Right lobe of liver (tissue), 6 donors: Measurements from ENCODE around the gene SLC25A13. TPM values are rescaled to one million over a fixed set of nuclear protein-coding genes. Genes with fewer than 3 reads are reported as not detected.
A peak's percentile ranks its signal among the peaks of the same experiment; 100 is the strongest.

ENCODE experiments used
- ATAC-seq, 4 donors: fragments of 200-7000 bp; cut with Tn5 transposase; one replicate each; pipeline ENCODE4 v1.9.1; 2020; ENCODE audit warnings: mild to moderate bottlenecking in 4 of 4, moderate library complexity in 4 of 4
- DNase-seq, 3 donors: peaks; one replicate each; pipeline ENCODE4 v3.0.0-alpha.2; 2020
- H3K27ac ChIP-seq, 3 donors: fragments of 200-600 bp; one replicate each; pipeline ENCODE4 v1.8.0; 2022
- H3K27me3 ChIP-seq, 2 donors: fragments of 200-600 bp; one replicate each; pipeline ENCODE4 v1.8.0; 2022
- H3K36me3 ChIP-seq, 4 donors: fragments of 200-600 bp; sonication (generic) in 1 of 4; one replicate each; pipeline versions ENCODE4 v1.5.1 to v1.8.0; 2017 to 2022; ENCODE audit warnings: control low read depth in 1 of 4
- H3K4me1 ChIP-seq, 4 donors: fragments of 200-600 bp; sonication (generic) in 1 of 4; one replicate each; pipeline versions ENCODE4 v1.5.1 to v1.8.0; 2017 to 2022; ENCODE audit warnings: control low read depth in 1 of 4
- H3K4me3 ChIP-seq, 3 donors: fragments of 200-600 bp; one replicate each; pipeline ENCODE4 v1.8.0; 2022
- H3K9me3 ChIP-seq, 4 donors: fragments of 200-600 bp; sonication (generic) in 1 of 4; one replicate each; pipeline versions ENCODE4 v1.5.1 to v1.8.0; 2017 to 2022; ENCODE audit warnings: control low read depth in 1 of 4
- CTCF ChIP-seq, 4 donors: fragments of 200-600 bp in 3 of 4; fragments of 450-650 bp in 1 of 4; IDR thresholded peaks; one replicate each; pipeline versions ENCODE4 v1.5.1 to v1.8.0; 2016 to 2022; ENCODE audit warnings: antibody characterized with exemption in 4 of 4, mild to moderate bottlenecking in 2 of 4
- POLR2A ChIP-seq: fragments of 450-650 bp; IDR thresholded peaks from one replicate; pipeline ENCODE4 v1.6.1; 2017; ENCODE audit warnings: antibody characterized with exemption, mild to moderate bottlenecking
- WGBS: methylation state at CpG from one replicate; pipeline ENCODE4 v1.1.6; 2018; ENCODE audit warnings: low coverage, low lambda C conversion rate; ENCODE audit not compliant: insufficient coverage; ENCODE audit errors: missing lambda C conversion rate; 5-methylcytosine and 5-hydroxymethylcytosine counted together
- intact Hi-C, 2 donors: fragments of 100-400 bp; cut with DNase I; formaldehyde crosslinking; loops; one replicate each; pipeline versions ENCODE4 v1.11.2 to v1.14.1; 2022
- total RNA-seq, 6 experiments: library from RNA; depleted of rRNA in 2 of 6; stranded (reverse); fragments of >200 nt in 2 of 6; fragmentation: NEBNext Ultra II Directional in 3 of 6; extraction: Animal tissue kit (Norgen Biotek cat#: 25700) in 3 of 6; gene quantifications; one replicate each; pipeline versions ENCODE4 v1.1.0 to v1.2.4, GENCODE V29; 2016 to 2023
- donor health status: DM: no; HTN: yes; CAD: no.
- donor health status: DM: no; HTN: no; CAD: no.
- donor health status: DM: no; HTN: no; CAD: no.
- donor health status: DM: no; HTN: yes; CAD: no.
- donor health status: DM: no; HTN: yes; CAD: no.

The SLC25A13 gene
- total RNA-seq, 6 experiments from 2014 or later: 54.5 to 110 (median 83.0) TPM

GRCh38 chr7:96320442-96320841, 1.5 kb downstream of the SLC25A13 start:
- no peaks in the 10 kb centered on the region for H3K27me3 ChIP-seq
- peaks cover 0 to 52% (median 17%) of the 10 kb centered on the region in 4 donors for H3K4me1 ChIP-seq
- no peak for DNase-seq
- H3K4me3 ChIP-seq: peak overlapping the region; percentile 89 to 98 (median 96)
- no peaks in the 10 kb centered on the region for H3K36me3 ChIP-seq
- TF ChIP-seq POLR2A (no peak), CTCF (IDR thresholded peaks at IDR 0.05) (no peak)
- no peaks in the 10 kb centered on the region for H3K9me3 ChIP-seq
- WGBS: 18% methylated on average over 2 of the region's 2 CpGs
- no peak for ATAC-seq
- peak overlapping the region; percentile 97 to 99 (median 98) for H3K27ac ChIP-seq
- intact Hi-C loops: no loop called here

GRCh38 chr7:96319439-96319838, 2.5 kb downstream of the SLC25A13 start:
- H3K27me3 ChIP-seq: no peaks in the 10 kb centered on the region
- intact Hi-C loops: no loop called here
- no peaks in the 10 kb centered on the region for H3K36me3 ChIP-seq
- DNase-seq (no peak), ATAC-seq (no peak)
- peak overlapping the region in 1 of 3 donors; percentile 13 for H3K4me3 ChIP-seq
- H3K9me3 ChIP-seq: no peaks in the 10 kb centered on the region
- peak overlapping the region in 1 of 3 donors; percentile 99 for H3K27ac ChIP-seq
- TF ChIP-seq POLR2A (no peak), CTCF (IDR thresholded peaks at IDR 0.05) (no peak)
- H3K4me1 ChIP-seq: peaks cover 0 to 60% (median 17%) of the 10 kb centered on the region in 4 donors

- peaks cover 0 to 70% (median 17%) of the 10 kb centered on the region in 4 donors for H3K4me1 ChIP-seq
- H3K27ac ChIP-seq: no peak overlapping the region
- no peaks in the 10 kb centered on the region for H3K9me3 ChIP-seq
- H3K27me3 ChIP-seq: no peaks in the 10 kb centered on the region
- H3K36me3 ChIP-seq: no peaks in the 10 kb centered on the region
- intact Hi-C loops: no loop called here
- no peak overlapping the region for H3K4me3 ChIP-seq
- DNase-seq (no peak), ATAC-seq (no peak)
- 64% methylated on average over 5 of the region's 8 CpGs for WGBS
- TF ChIP-seq POLR2A: no peak
- TF ChIP-seq CTCF (IDR thresholded peaks at IDR 0.05): no peak
Observed at GRCh38 chr7:96316949-96317348, 4.9 kb downstream of the SLC25A13 start.

- H3K4me1 ChIP-seq: peaks cover 0 to 82% (median 29%) of the 10 kb centered on the region in 4 donors
- H3K27me3 ChIP-seq: no peaks in the 10 kb centered on the region
- H3K27ac ChIP-seq: no peak overlapping the region
- no peak for ATAC-seq
- H3K9me3 ChIP-seq: no peaks in the 10 kb centered on the region
- intact Hi-C loops: no loop called here
- TF ChIP-seq CTCF (IDR thresholded peaks at IDR 0.05) (no peak), POLR2A (no peak)
- DNase-seq: no peak
- H3K4me3 ChIP-seq: no peak overlapping the region
- no peaks in the 10 kb centered on the region for H3K36me3 ChIP-seq
Observed at GRCh38 chr7:96315125-96315512, 6.8 kb downstream of the SLC25A13 start.
